ENCODE data around the gene TYMS.

GRCh38 chr18:622289-622688 is 35.2 kb upstream of the TYMS start:
- no peak for TF ChIP-seq BHLHE40 (IDR thresholded peaks at IDR 0.05; ENCODE audit: borderline replicate concordance)
- TF ChIP-seq NFRKB (IDR thresholded peaks at IDR 0.05), result no peak
- TF ChIP-seq SUZ12 (IDR thresholded peaks at IDR 0.05), result no peak
- no peak for TF ChIP-seq SP1 (IDR thresholded peaks at IDR 0.05)

Data from HEK293T (cell line).